ENCODE data around the gene TMEM126A.
A peak's percentile ranks its signal among the peaks of the same experiment; 100 is the strongest.

Gene TMEM126A

DNA sequence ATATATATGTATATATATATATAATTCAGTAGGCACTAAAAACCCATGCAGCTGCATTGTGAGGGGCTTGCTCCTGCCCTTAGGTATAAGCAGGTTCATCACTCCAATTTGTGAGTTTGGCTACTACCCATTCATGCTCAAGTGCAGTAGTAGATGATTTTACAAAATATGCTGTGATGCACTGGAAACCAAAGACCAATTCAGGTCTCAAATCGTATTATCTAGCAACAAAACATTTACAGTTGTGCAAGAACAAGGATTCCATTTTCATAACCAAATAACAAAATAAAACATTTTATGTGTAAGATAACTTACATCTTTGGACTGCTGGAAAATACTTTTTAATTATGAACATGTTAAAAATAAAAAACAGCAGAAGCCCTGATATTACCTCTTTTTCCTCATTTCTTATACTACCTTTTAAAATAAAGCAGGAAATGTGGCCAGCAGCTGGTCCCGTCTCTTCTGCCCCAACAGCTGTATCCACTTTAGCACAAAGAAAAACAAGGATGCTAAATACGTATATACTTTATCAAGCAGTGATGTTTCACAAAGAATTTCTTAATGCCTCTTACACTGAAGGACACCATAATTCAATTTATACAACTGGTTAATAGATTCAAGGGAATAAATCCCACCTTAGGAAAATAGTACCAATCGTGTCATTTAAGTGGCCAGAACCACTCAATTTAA is 14.4 kb downstream of the TMEM126A start:
- no peak for TF ChIP-seq CTCF (conservative IDR thresholded peaks at IDR 0.05; ENCODE audit: low read depth, low read length)
- H3K4me3 ChIP-seq (ENCODE audit: low read depth, low read length), result peak overlapping the region; percentile 85
- no peak for DNase-seq (ENCODE audit: low read depth)

DNA sequence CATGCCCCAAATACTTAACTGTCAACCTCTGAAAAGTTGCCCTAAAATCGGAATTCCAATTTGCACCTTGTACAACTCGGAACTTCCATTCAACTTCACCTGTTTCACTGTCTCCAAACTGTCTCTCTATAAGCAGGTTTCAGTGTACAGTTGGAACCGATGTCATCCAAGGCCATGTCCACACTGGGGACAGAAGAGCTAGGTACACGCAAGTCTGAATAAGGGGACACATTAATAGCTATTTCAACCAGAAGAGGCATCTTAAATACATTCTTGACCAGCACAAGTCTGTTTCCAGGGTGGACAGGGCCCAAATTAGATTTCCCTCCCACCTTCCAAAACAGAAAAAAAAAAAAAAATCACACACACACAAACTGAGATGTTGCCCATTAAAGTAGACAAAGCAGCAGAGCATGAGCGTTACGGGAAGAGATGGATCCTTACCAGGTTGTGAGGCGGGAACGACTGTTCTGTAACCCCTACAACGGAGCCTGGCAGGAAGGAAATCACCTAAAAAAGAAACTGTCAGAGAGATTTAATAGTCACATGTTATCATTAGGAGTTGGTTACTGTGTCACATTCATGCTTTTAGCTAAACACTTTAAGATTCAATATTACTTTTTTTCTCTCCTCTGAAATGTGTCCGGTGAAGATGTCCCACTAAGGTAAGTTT is 15.4 kb downstream of the TMEM126A start:
- no peak for TF ChIP-seq CTCF (conservative IDR thresholded peaks at IDR 0.05; ENCODE audit: low read depth, low read length)
- DNase-seq (ENCODE audit: low read depth), result no peak
- peak overlapping the region; percentile 85 for H3K4me3 ChIP-seq (ENCODE audit: low read depth, low read length)

GRCh38 chr11:85663753-85664614 is 16.2 kb downstream of the TMEM126A start:
- TF ChIP-seq CTCF (conservative IDR thresholded peaks at IDR 0.05; ENCODE audit: low read depth, low read length), result peak; percentile 42
- H3K4me3 ChIP-seq (ENCODE audit: low read depth, low read length), result peak overlapping the region; percentile 85
- peak; percentile 47 for DNase-seq (ENCODE audit: low read depth)

DNA sequence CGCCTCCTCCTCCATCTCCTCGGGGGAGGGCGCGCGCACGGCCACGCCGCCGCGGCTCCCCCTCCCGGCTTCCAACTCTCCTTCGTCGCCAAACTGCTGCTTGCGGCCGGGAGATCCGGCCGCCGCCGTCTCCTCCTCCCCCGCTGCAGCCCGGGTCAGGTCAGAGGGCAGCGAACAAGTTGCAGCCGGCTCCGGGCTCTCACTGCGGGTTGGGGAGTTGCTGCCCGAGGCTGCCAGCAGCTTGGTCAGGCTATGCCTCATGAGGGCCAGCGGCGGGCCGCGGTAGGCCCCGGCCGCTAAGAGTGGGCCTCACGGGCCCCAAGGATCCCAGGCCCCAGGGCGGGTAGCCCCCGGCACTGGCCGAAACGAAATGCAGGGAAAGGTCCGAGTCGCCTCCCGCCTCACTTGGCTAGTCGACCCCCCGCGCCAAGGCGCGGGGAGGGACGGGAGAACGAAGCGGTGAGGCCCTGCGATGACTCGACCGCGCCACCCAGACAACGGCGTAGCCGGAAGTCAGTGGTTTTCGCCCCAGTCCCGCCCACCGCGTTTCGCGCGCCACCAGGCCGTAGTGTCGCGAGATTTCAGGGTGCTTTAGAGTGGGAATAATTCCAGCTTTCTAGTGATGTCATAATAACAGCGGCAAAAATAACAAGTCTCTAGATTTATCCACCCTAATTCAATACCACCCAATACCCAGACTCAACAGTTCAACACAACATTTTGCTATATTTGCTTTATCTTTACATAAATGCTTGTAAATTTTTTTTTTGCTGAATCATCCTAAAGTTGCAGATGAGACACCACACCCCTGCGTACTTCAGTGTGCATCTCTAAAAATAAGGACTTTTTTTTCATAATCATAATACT is 17.1 kb downstream of the TMEM126A start, which contains the start of gene CREBZF:
CREBZF (minus strand) TSS at position 515 of the 867 bp plus-strand sequence; CDS start at position 261, 254 bp downstream.
- TF ChIP-seq CTCF (conservative IDR thresholded peaks at IDR 0.05; ENCODE audit: low read depth, low read length), result peak; percentile 1
- H3K4me3 ChIP-seq (ENCODE audit: low read depth, low read length), result peak within 1 kb of the TSS; percentile 85
- DNase-seq (ENCODE audit: low read depth), result peak; percentile 97

GRCh38 chr11:85665733-85666132 is 18.0 kb downstream of the TMEM126A start:
- DNase-seq (ENCODE audit: low read depth), result no peak
- no peak for TF ChIP-seq CTCF (conservative IDR thresholded peaks at IDR 0.05; ENCODE audit: low read depth, low read length)
- H3K4me3 ChIP-seq (ENCODE audit: low read depth, low read length), result no peak overlapping the region

GRCh38 chr11:85666687-85667086 is 18.9 kb downstream of the TMEM126A start:
- H3K4me3 ChIP-seq (ENCODE audit: low read depth, low read length), result no peak overlapping the region
- no peak for TF ChIP-seq CTCF (conservative IDR thresholded peaks at IDR 0.05; ENCODE audit: low read depth, low read length)
- no peak for DNase-seq (ENCODE audit: low read depth)
